A673 (cell line): Measurements from ENCODE around the gene GLI2. TPM values are rescaled to one million over a fixed set of nuclear protein-coding genes. Genes with fewer than 3 reads are reported as not detected.

Source experiments
- BruUV-seq: library from RNA; stranded (reverse); fragments of 400-500 nt; replicated peaks from 2 replicates; lab custom pipeline; 2021; lab: Mats Ljungman, UMichigan
- CTCF ChIA-PET: fragments of 300-600 bp; sonication (Branson Sonifier 250); formaldehyde crosslinking; loops from one replicate; lab custom pipeline; 2022; ENCODE audit warnings: antibody characterized with exemption; lab: Charles Lee
- POLR2A ChIA-PET: fragments of 300-600 bp; sonication (Branson Sonifier 250); formaldehyde crosslinking; loops from one replicate; lab custom pipeline; 2022; ENCODE audit warnings: antibody characterized with exemption; ENCODE audit not compliant: low non-redundant PET; lab: Charles Lee
- DNase-seq: peaks from one replicate; pipeline ENCODE4 v3.0.0-alpha.2; 2015; ENCODE audit warnings: low spot score
- H3K27ac ChIP-seq: fragments of 200-600 bp; sonication (generic); 2 replicates; pipeline ENCODE4 v1.5.1; 2016; ENCODE audit warnings: mixed run types, low read depth, mild to moderate bottlenecking, mixed read lengths, antibody characterized with exemption, low read length; ENCODE audit not compliant: poor library complexity, severe bottlenecking
- H3K27me3 ChIP-seq: fragments of 200-600 bp; sonication (generic); replicated peaks from 2 replicates; pipeline ENCODE4 v1.6.1; 2017; ENCODE audit warnings: mixed run types, low read depth, mild to moderate bottlenecking, mixed read lengths, antibody characterized with exemption, low read length; ENCODE audit not compliant: insufficient read depth, poor library complexity
- H3K36me3 ChIP-seq: fragments of 200-600 bp; sonication (generic); 2 replicates; pipeline ENCODE4 v1.6.1; 2016; ENCODE audit warnings: mixed run types, mild to moderate bottlenecking, mixed read lengths, antibody characterized with exemption, low read length; ENCODE audit not compliant: insufficient read depth, poor library complexity, severe bottlenecking
- H3K4me1 ChIP-seq: fragments of 200-600 bp; sonication (generic); 2 replicates; pipeline ENCODE4 v1.6.1; 2017; ENCODE audit warnings: mixed run types, mild to moderate bottlenecking, mixed read lengths, antibody characterized with exemption, low read length; ENCODE audit not compliant: insufficient read depth, poor library complexity, severe bottlenecking
- H3K4me3 ChIP-seq: fragments of 200-600 bp; sonication (generic); 2 replicates; pipeline ENCODE4 v1.5.1; 2016; ENCODE audit warnings: low read depth, mixed run types, mild to moderate bottlenecking, mixed read lengths, low read length; ENCODE audit not compliant: poor library complexity, severe bottlenecking
- H3K9me3 ChIP-seq: fragments of 200-600 bp; sonication (generic); 2 replicates; pipeline ENCODE4 v1.6.1; 2016; ENCODE audit warnings: mixed run types, low read depth, mild to moderate bottlenecking, mixed read lengths, antibody characterized with exemption, low read length; ENCODE audit not compliant: poor library complexity, severe bottlenecking
- CTCF ChIP-seq: fragments of 300-800, 200-600 bp; sonication (generic); conservative IDR thresholded peaks from 2 replicates; pipeline ENCODE4 v1.5.1; 2017; ENCODE audit warnings: low read depth, mild to moderate bottlenecking, antibody characterized with exemption, low read length, moderate library complexity, mixed read lengths
- EZH2 ChIP-seq: fragments of 200-600 bp; sonication (generic); IDR thresholded peaks from 2 replicates; pipeline ENCODE4 v1.6.1; 2017; ENCODE audit warnings: borderline replicate concordance, low read depth, mild to moderate bottlenecking, mixed read lengths, antibody characterized with exemption, low read length; ENCODE audit not compliant: poor library complexity, severe bottlenecking
- intact Hi-C: fragments of 100-400 bp; cut with micrococcal nuclease; formaldehyde crosslinking; loops from one replicate; pipeline ENCODE4 v1.10.0; 2022; ENCODE audit not compliant: unreplicated experiment
- total RNA-seq: library from RNA; stranded (reverse); gene quantifications from 2 replicates; pipeline ENCODE4 v1.2.3, GENCODE V29; 2021

The GLI2 gene
- total RNA-seq, 1 experiment from 2014 or later = 8.1 TPM

GRCh38 chr2:120779781-120780283 is 44.2 kb downstream of the GLI2 start:
- H3K27me3 ChIP-seq = no peaks in the 10 kb centered on the region
- intact Hi-C loops = no loop called here
- no peak overlapping the region for H3K27ac ChIP-seq
- no TSS peak for BruUV-seq
- H3K9me3 ChIP-seq = no peaks in the 10 kb centered on the region
- CTCF ChIA-PET = no interaction called here
- POLR2A ChIA-PET = no interaction called here
- TF ChIP-seq CTCF (peak; percentile 57), EZH2 (no peak)
- DNase-seq = peak; percentile 85
- H3K4me3 ChIP-seq = no peak overlapping the region
- H3K4me1 ChIP-seq = peaks cover 34% of the 10 kb centered on the region
- no peaks in the 10 kb centered on the region for H3K36me3 ChIP-seq

- no peak for DNase-seq
- H3K4me3 ChIP-seq = no peak overlapping the region
- H3K9me3 ChIP-seq = no peaks in the 10 kb centered on the region
- H3K27me3 ChIP-seq = no peaks in the 10 kb centered on the region
- no peak for TF ChIP-seq EZH2
- no peak for TF ChIP-seq CTCF
- H3K27ac ChIP-seq = no peak overlapping the region
- CTCF ChIA-PET = interaction anchor here (1.1 kb wide), 1 partner anchor 419 kb away, joined by 4 read pairs; no protein-coding TSS in a partner anchor
- H3K36me3 ChIP-seq = no peaks in the 10 kb centered on the region
- POLR2A ChIA-PET = no interaction called here
- peaks cover 38% of the 10 kb centered on the region for H3K4me1 ChIP-seq
- no TSS peak for BruUV-seq
- intact Hi-C loops = no loop called here
These were observed 44.7 kb downstream of the GLI2 start for GRCh38 chr2:120780402-120780801.

GRCh38 chr2:120783371-120783791 is 47.7 kb downstream of the GLI2 start:
- H3K4me1 ChIP-seq = peaks cover 48% of the 10 kb centered on the region
- H3K9me3 ChIP-seq = no peaks in the 10 kb centered on the region
- H3K27me3 ChIP-seq = no peaks in the 10 kb centered on the region
- intact Hi-C loops = no loop called here
- no peak overlapping the region for H3K27ac ChIP-seq
- TF ChIP-seq EZH2 (no peak), CTCF (no peak)
- POLR2A ChIA-PET = no interaction called here
- H3K4me3 ChIP-seq = no peak overlapping the region
- BruUV-seq = no TSS peak
- DNase-seq = peak; percentile 95
- H3K36me3 ChIP-seq = no peaks in the 10 kb centered on the region
- CTCF ChIA-PET = no interaction called here
